OCI-LY1 (cell line): Measurements from ENCODE around the gene FAM43A.

Experiments used
- CTCF ChIP-seq: fragments of 200-600 bp; sonication (generic), shearing (Covaris generic); IDR thresholded peaks from 2 replicates; pipeline ENCODE4 v1.5.1; 2017; ENCODE audit warnings: mild to moderate bottlenecking, antibody characterized with exemption, low read length, moderate library complexity, mixed read lengths
- EZH2 ChIP-seq: fragments of 200-600 bp; sonication (generic), shearing (Covaris generic); IDR thresholded peaks from 2 replicates; pipeline ENCODE4 v1.8.0; 2017; ENCODE audit warnings: borderline replicate concordance, mixed run types, mild to moderate bottlenecking, antibody characterized with exemption, low read length, moderate library complexity, mixed read lengths

DNA sequence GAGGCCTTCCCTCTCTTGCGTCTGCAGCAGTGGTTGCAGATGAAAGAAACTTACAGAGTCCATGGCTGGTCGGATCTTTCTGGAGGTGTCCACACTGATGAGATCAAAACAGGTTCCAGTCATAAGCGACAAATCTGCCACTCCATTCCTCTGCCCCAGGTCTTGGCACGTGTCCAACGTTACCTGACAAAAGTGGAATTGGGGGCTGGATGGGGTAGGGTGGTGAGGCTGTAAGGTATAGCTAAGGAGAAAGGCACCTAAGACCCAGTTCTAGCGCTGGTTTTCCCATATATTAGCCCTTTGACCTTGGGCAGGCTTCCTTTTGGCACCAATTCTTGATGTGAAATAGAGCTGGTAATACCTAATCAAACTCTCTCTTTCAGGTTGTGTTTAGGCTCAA, 11.0 kb downstream of the FAM43A start:
- TF ChIP-seq CTCF (no peak), EZH2 (no peak)
